G401.6 (cell line): Measurements from ENCODE around the gene DNAAF9.

Source experiments
- FAIRE-seq: peaks from 2 replicates; lab custom pipeline; 2012; peaks lifted over from hg19 to GRCh38; lab: Jason Lieb, UNC

The DNAAF9 gene

GRCh38 chr20:3371754-3372153, 35.7 kb downstream of the DNAAF9 start:
- no peak for FAIRE-seq

- FAIRE-seq = no peak
Measured at GRCh38 chr20:3367089-3367488, 40.4 kb downstream of the DNAAF9 start.

GRCh38 chr20:3364323-3365013, 43.0 kb downstream of the DNAAF9 start:
- no peak for FAIRE-seq

GRCh38 chr20:3360752-3361151, 46.7 kb downstream of the DNAAF9 start:
- no peak for FAIRE-seq

GRCh38 chr20:3358676-3359340, 48.7 kb downstream of the DNAAF9 start:
- no peak for FAIRE-seq
